Stimulated activated CD4-positive, alpha-beta T cell treated with anti-CD3 and anti-CD28 coated beads, Interleukin-15, amount 100 ng/mL, for 48 hours (primary cell): Measurements from ENCODE around the gene AHSA1.

Experiments used
- DNase-seq, 2 donors: peaks; one replicate each; pipeline ENCODE4 v3.0.0-alpha.2; 2020; ENCODE audit warnings: low read depth in 2 of 2

The AHSA1 gene

DNA sequence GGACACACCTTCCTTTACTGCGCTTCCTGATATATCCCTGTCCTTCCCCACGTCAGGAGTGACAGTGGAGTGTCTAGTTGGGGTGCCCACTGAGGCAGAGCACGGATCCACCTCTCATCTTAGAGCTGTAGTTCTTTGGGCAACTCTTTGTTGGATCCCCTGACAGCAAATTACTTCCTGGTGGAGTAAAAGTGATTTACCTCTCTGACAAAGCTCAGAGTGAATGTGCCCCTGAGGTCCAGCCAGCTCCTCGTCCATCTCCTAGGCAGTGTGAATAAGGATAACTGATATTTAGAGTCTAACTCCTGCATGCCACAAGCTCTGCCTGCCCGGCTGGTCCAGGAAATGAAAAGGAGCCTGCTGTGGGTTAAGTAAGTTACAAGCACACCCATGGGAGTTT lies 16.0 kb downstream of the AHSA1 start:
- no peak for DNase-seq

- DNase-seq = no peak
Observed at GRCh38 chr14:77474479-77475177, 16.7 kb downstream of the AHSA1 start.

DNA sequence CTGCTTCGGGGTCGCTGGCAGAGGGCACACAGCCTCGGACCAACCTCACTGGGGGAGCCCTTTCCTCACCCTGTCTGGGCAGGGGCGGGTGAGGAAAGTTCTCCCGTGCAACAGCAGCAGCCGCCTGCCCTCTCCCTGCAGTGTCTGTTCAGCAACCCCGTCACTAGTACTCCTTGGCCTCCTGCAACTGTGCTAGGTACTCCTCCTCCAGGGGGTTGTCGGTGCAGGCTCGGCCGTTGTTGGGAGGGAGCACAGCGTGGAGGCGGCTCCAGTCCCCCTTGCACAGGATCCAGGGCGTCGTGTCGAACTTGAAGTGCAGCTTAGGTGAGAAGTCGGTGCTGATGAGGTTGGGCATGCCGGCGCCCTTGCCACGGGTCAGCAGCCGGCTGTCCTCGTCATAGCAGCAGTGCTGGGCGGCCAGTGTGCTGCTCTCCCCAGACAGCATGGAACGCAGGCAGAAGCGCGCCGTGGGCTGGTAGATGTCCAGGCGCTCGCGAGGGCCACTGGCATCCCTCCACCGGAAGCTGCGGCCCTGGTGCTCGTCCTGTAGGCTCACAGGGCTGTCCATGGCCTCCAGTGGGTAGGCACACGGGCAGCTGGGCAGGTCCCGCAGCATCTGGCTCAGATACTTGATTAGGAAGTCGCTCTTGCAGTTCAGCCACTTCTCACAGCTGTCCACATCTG lies 17.7 kb downstream of the AHSA1 start:
- DNase-seq = no peak

DNA sequence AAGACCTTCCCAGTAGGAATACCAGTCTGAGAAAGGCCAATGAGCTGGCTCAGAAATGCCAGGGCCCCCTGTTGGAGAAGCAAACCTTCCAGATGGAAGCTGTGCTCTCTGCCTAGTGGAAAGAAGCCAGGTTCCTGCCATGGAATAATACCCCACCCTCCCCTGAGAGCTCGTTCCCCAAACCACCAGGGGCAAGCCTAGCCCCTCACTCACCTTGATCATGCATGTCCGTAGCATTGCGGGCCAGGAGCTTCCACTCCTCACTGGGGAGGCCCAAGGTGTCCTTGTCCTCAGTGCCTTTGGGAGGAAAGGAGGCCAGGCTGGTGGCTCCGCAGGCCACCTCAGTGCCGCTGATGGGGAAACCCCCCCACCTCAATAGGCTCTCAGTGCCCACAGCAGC lies 20.1 kb downstream of the AHSA1 start:
- DNase-seq = no peak

DNA sequence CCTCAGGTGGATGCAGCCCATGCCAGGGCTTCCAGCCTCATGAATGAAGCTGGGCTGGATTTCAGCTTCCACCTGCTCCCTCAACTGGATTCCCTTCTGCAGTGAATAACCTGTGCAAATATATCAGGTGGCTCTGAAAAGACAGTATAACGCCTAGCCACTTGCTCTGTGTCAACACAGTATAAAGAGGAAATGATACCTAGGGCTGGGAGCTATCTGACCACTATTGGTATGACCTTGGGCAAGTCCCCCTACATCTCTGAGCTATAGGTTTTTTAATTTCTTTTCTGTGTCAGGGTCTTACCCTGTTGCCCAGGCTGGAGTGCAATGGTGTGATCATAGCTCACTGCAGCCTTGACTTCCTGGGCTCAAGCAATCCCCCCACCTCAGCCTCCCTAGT lies 20.9 kb downstream of the AHSA1 start:
- no peak for DNase-seq

- DNase-seq = no peak
Observed at GRCh38 chr14:77482422-77482821, 24.5 kb downstream of the AHSA1 start.

GRCh38 chr14:77485256-77485655 lies 27.4 kb downstream of the AHSA1 start:
- no peak for DNase-seq

DNA sequence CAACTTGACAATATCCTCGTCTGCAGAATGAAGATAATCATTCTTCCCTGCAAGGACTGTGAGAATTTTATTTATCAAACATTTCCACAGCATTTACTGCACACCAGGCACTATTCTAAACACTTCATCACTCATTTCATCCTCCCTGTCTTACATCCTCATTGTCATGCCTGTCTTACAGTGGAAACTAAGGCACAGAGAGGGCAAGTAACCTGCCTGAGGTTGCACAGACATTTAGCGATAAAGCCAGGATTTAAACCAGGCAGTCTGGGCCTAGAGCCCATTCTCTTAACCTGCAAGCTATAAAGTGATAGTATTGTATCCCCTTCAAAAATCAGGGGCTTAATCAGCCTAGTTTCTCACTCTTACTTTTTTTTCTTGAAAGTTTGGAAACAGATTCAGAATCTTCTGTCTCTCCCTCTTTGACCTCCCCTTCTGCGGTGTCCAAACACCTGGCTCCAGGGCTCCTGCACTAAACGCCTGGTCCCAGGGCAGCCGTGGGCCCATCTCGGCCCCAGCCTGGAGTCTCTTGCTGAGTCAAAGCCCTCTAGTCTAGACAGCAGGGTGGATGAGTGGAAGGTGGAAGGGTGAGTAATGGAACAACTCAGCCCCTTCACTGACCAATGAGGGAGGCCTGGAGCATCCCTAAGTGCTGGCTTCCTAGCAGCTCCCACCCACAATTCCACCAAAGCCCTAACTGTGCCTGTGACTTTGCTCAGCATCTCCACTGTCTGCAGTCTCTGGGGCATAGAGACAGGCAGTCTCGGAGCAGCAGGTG lies 28.2 kb downstream of the AHSA1 start:
- DNase-seq = no peak

- no peak for DNase-seq
Observed at GRCh38 chr14:77488558-77488957, 30.7 kb downstream of the AHSA1 start.

DNA sequence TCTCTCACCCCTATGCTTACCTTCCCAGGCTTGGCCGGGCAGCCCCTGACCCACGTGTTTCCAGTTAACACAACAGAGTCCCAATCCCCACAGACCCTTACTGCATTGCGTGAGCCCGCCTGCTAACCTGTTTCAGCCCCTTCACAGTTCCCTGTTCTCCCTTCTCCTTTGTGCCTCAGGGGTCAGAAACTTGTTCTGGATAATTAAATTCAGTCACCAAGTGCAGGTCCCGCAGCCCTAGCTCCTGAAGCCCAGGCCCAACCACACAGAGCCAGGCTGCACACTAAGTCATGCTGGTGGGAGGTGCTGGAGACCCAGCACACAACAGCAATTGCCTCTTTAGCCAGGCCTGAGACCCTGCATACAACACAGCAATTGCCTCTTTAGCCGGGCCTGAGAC lies 31.1 kb downstream of the AHSA1 start:
- DNase-seq = no peak

GRCh38 chr14:77490347-77490986 lies 32.6 kb downstream of the AHSA1 start:
- DNase-seq = no peak

DNA sequence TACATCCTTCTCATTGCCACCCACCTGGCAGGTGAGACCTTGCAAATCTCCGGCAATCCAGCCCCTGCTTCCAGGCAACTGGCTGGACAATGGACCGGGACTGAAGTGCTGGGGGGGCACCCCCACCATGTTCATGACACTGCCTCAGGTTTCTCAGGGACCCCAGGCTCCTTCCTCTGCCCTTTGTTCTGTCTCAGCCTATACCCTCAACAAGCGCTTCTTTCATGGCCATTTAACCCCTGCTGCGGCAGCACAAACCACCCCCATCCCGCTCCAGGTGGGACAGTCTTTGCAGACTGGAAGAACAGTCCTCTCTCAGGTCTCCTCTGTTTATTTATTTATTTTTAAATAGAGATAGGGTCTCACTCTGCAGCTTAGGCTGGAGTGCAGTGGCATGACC lies 33.2 kb downstream of the AHSA1 start:
- DNase-seq = no peak

GRCh38 chr14:77495334-77495733 lies 37.4 kb downstream of the AHSA1 start:
- no peak for DNase-seq

DNA sequence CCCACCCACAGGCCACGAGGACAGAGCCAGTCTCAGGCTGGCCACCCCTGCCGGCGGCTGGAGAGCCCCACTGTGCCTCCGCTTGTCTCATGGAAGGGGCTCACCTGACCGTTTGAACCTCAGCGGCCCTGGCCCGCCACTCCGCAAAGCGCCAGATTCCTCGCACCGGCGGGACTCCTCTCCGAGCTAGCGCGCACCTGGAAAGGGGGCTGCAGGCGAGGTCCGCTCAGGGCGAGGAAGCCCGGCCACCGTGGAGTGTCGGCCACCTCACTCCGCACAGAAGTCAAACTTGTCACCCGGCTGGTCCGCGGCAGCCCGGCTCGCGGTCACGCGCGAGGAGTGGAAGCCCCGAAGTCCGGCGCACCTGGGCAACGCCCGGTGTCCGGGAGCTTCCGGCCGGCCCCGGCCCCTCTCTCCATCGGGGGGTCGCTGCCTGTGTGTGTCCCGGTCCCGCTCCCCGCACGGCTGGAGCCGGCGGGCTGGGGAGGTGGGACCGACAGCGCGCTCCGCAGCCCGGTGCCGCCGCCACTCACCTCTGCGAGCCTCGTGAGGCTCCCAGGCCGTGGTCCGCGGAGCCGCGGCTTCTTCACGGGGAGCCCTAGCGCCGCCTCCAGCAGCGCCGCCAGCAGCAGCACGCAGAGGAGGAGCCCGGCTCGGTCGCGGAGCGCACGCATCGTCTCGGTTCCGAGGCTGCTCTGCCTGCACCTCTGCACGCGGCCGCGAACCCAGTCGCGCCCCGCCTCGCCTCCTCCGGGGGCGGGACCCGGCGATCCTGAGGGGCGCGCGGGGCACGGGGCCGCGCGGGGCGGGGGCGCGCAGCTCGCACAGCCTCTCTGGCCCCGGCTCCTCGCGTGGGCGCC lies 40.5 kb downstream of the AHSA1 start, which contains the start of gene ISM2:
Gene ISM2 (minus strand): TSS at position 697 of the 860 bp plus-strand sequence. CDS start 23 bp downstream, at position 674.
- DNase-seq = peak; percentile 17 to 31

GRCh38 chr14:77498984-77499527 lies 41.2 kb downstream of the AHSA1 start:
- no peak for DNase-seq

GRCh38 chr14:77502109-77502782 lies 44.4 kb downstream of the AHSA1 start:
- DNase-seq = no peak

- DNase-seq = no peak
Observed at GRCh38 chr14:77503138-77503537, 45.2 kb downstream of the AHSA1 start.

DNA sequence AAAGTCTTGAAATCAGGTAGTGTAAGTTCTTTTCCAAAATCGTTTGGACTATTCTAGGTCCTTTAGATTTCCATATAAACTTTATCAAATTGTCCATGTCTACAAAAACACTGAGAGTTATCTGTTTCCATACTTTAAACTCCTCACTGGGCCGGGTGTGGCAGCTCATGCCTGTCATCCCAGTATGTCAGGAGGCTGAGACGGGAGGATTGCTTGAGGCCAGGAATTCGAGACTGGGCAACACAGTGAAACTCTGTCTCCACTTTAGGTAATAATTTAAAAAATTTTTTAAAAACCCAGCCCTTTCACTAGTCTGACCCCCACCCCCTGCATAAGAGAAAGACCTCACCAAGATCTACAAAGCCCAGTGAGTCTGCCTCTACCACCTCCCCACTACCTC lies 47.1 kb downstream of the AHSA1 start:
- no peak for DNase-seq

GRCh38 chr14:77507762-77508161 lies 49.9 kb downstream of the AHSA1 start:
- DNase-seq = no peak

DNA sequence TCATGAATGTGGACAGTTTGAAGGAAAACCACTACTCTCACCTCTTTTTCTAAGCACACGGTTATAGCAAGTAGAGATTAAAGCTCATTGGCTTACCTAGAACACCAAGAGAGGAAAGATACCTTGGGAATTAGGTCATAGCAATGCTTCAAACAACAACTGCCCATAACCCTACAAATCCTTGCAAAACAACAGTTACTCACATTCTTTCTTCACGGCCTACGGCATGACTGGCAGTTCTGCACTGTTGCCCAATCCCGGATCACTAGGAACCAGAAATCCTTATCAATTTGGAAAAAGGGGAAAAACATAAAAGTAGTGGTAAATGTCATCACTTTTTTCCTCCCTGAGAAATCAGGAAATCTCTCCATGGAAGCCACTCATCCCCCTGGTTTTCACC lies 50.4 kb downstream of the AHSA1 start:
- no peak for DNase-seq
